Neural cell (in vitro differentiated cells): Measurements from ENCODE around the gene KCTD19. TPM values are rescaled to one million over a fixed set of nuclear protein-coding genes. Genes with fewer than 3 reads are reported as not detected.

Experiments used
- H2AFZ ChIP-seq: fragments of 200-600, 300-800 bp; sonication (generic), shearing (Covaris generic); 2 replicates; pipeline ENCODE4 v1.6.0; 2014; ENCODE audit warnings: low read depth, mild to moderate bottlenecking, antibody characterized with exemption, low read length, moderate library complexity
- H3F3A ChIP-seq: fragments of 200-600 bp; shearing (Covaris generic); 2 replicates; pipeline ENCODE4 v1.6.1; 2016; ENCODE audit warnings: mild to moderate bottlenecking, moderate library complexity, mixed read lengths, antibody characterized with exemption, low read length; ENCODE audit not compliant: insufficient read depth, poor library complexity, severe bottlenecking
- H3K27ac ChIP-seq: fragments of 200-600, 300-800 bp; sonication (generic), shearing (Covaris generic); 2 replicates; pipeline ENCODE4 v1.5.1; 2014; ENCODE audit warnings: mild to moderate bottlenecking, low read length, moderate library complexity
- H3K27me3 ChIP-seq: fragments of 300-800, 200-600 bp; sonication (generic), shearing (Covaris generic); 2 replicates; pipeline ENCODE4 v1.6.0; 2014; ENCODE audit warnings: mild to moderate bottlenecking, low read depth, low read length, moderate library complexity; ENCODE audit not compliant: insufficient read depth
- H3K36me3 ChIP-seq: fragments of 300-800, 200-600 bp; sonication (generic), shearing (Covaris generic); 2 replicates; pipeline ENCODE4 v1.5.1; 2014; ENCODE audit warnings: mild to moderate bottlenecking, antibody characterized with exemption, low read length, moderate library complexity; ENCODE audit not compliant: insufficient read depth
- H3K4me2 ChIP-seq: fragments of 300-800, 200-600 bp; sonication (generic), shearing (Covaris generic); 2 replicates; pipeline ENCODE4 v1.6.0; 2014; ENCODE audit warnings: mild to moderate bottlenecking, low read length
- H3K4me3 ChIP-seq: fragments of 300-800, 200-600 bp; sonication (generic), shearing (Covaris generic); 2 replicates; pipeline ENCODE4 v1.5.1; 2014; ENCODE audit warnings: mild to moderate bottlenecking, low read length, moderate library complexity
- H3K79me2 ChIP-seq: fragments of 200-600 bp; shearing (Covaris generic); replicated peaks from 2 replicates; pipeline ENCODE4 v1.6.0; 2014; ENCODE audit warnings: mild to moderate bottlenecking, low read length, moderate library complexity; ENCODE audit not compliant: insufficient read depth
- H3K9ac ChIP-seq: fragments of 300-800, 200-600 bp; sonication (generic), shearing (Covaris generic); 2 replicates; pipeline ENCODE4 v1.6.1; 2016; ENCODE audit warnings: mild to moderate bottlenecking, low read length, mixed read lengths
- H3K9me2 ChIP-seq: fragments of 200-600 bp; shearing (Covaris generic); 2 replicates; pipeline ENCODE4 v1.6.1; 2016; ENCODE audit warnings: mild to moderate bottlenecking, low read length, mixed read lengths; ENCODE audit not compliant: insufficient read depth
- H3K9me3 ChIP-seq: fragments of 200-600, 300-800 bp; sonication (generic), shearing (Covaris generic); 2 replicates; pipeline ENCODE4 v1.6.1; 2016; ENCODE audit warnings: mild to moderate bottlenecking, mixed run types, low read length, moderate library complexity, mixed read lengths
- H4K20me1 ChIP-seq: fragments of 200-600 bp; shearing (Covaris generic); 2 replicates; pipeline ENCODE4 v1.6.1; 2016; ENCODE audit warnings: mild to moderate bottlenecking, mixed run types; ENCODE audit not compliant: insufficient read depth
- EP300 ChIP-seq: fragments of 450-650 bp; conservative IDR thresholded peaks from 2 replicates; pipeline ENCODE4 v1.6.1; 2014; ENCODE audit warnings: antibody characterized with exemption, mild to moderate bottlenecking, moderate library complexity; ENCODE audit not compliant: poor library complexity, severe bottlenecking
- EZH2 ChIP-seq: fragments of 200-600, 300-800 bp; shearing (Covaris generic), sonication (generic); IDR thresholded peaks from 2 replicates; pipeline ENCODE4 v1.6.1; 2014; ENCODE audit warnings: antibody characterized with exemption, low read length, borderline replicate concordance, mild to moderate bottlenecking; ENCODE audit not compliant: insufficient read depth, poor library complexity, severe bottlenecking
- MXI1 ChIP-seq: fragments of 450-650 bp; conservative IDR thresholded peaks from 2 replicates; pipeline ENCODE4 v1.6.1; 2014; ENCODE audit warnings: antibody characterized with exemption, mild to moderate bottlenecking; ENCODE audit not compliant: poor library complexity, severe bottlenecking
- POLR2AphosphoS5 ChIP-seq: IDR thresholded peaks from 2 replicates; pipeline ENCODE4 v1.6.1; 2012
- RAD21 ChIP-seq: fragments of 450-650 bp; conservative IDR thresholded peaks from 2 replicates; pipeline ENCODE4 v1.6.1; 2014; ENCODE audit warnings: antibody characterized with exemption, mild to moderate bottlenecking, moderate library complexity
- SMC3 ChIP-seq: fragments of 450-650 bp; conservative IDR thresholded peaks from 2 replicates; pipeline ENCODE4 v1.6.1; 2014; ENCODE audit warnings: antibody characterized with exemption, mild to moderate bottlenecking, moderate library complexity; ENCODE audit not compliant: poor library complexity
- TAF1 ChIP-seq: IDR thresholded peaks from 2 replicates; pipeline ENCODE4 v1.6.1; 2012; ENCODE audit warnings: low read depth
- polyA plus RNA-seq: library from polyadenylated mRNA; depleted of rRNA; stranded (reverse); fragments of >200 nt; gene quantifications from 2 replicates; pipeline ENCODE4 v1.2.3, GENCODE V29; 2014
- TF ChIP-seq, protein P1 (sequence below): fragments of 450-650 bp; IDR thresholded peaks from 2 replicates; pipeline ENCODE4 v1.5.1; 2014; ENCODE audit warnings: antibody characterized with exemption, mild to moderate bottlenecking, moderate library complexity; ENCODE audit not compliant: poor library complexity, severe bottlenecking
- TF ChIP-seq, protein P2 (sequence below): IDR thresholded peaks from 2 replicates; pipeline ENCODE4 v1.6.1; 2012; ENCODE audit warnings: borderline replicate concordance

The KCTD19 gene
- polyA plus RNA-seq, 1 donor from 2014 or later = 0.45 TPM

DNA sequence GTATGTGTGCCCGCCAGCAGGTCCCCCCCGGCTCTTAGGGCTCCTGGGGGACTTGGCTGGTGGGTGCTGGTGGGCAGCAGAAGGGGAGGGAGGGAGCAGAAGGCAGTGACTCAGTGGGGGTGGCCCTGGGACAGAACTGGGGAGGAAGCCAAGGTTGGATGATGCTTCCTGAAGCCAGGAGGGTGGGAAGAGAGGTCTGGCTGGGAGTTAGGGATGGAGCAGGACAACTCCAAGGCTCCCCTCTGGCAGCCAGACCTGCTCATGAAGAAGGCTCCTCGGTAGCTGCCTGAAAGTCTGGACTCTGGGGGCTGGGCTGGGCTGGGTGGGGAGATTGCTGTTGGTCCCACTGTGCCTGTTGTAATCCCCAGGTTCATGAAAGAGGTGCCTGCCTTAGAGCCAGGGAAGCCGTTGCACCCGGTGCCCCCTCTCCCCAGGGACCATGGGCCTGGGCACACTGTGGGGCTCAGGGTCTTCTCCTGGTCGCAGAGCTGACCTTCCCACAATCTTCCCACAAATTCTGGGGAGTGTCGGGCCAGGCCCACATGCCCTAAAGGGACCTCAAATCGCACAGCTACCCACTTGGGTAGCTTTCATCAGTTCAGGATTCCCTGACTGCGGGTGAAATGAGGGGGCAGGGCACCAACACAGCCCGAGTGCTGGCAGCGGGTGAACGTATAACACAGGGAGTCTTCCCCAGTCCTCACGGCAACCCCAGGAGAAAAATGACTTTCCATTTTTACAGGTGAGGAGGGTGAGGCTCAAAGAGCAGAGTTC is 48.4 kb downstream of the KCTD19 start:
- H3K9me2 ChIP-seq = no peaks in the 10 kb centered on the region
- H3K9ac ChIP-seq = no peak overlapping the region
- H2AFZ ChIP-seq = no peak overlapping the region

DNA sequence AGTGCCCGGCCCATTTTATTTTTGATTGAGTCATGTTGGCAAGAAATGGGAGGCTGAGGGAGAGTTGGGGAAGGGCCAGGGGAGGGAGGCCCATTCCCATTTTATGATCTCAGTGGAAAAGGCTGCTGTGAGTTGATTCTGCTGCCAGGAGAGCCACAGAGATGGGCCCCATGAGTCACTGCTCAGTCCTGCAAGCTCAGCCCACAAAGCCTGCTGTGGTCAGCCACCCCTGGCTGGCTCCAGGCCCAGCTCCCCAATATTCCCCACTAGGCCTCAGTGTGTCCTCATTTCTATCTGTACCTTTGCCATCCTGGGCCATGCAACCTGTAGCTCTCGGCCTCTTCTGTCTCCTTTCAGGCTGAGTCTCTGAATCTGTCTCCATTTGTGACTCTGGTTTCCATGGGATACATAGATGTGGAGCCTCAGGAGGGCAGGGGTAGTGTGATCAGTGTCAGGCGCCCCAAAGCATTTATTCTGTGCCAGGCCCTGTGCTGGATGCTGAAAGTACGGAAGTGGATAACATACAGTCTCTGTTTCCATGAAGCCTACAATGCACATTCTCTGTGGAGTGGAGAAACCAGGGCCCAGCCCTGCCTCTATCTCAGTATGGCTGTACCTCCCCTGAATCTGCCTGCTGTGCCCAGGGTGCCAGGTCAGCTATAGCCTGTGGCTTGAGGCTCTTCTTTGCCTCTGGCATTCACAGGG is 49.1 kb downstream of the KCTD19 start:
- H3K4me3 ChIP-seq = no peak overlapping the region
- peaks cover 6% of the 10 kb centered on the region for H3K27me3 ChIP-seq
- H3K9me2 ChIP-seq = no peaks in the 10 kb centered on the region
- no peaks in the 10 kb centered on the region for H3K36me3 ChIP-seq
- no peaks in the 10 kb centered on the region for H3K79me2 ChIP-seq
- H4K20me1 ChIP-seq = no peaks in the 10 kb centered on the region
- no peaks in the 10 kb centered on the region for H3K9me3 ChIP-seq
- H3K4me2 ChIP-seq = no peak overlapping the region
- H3K9ac ChIP-seq = no peak overlapping the region
- no peak overlapping the region for H2AFZ ChIP-seq
- H3F3A ChIP-seq = no peaks in the 10 kb centered on the region
- H3K27ac ChIP-seq = no peak overlapping the region
- TF ChIP-seq RAD21 = no peak
- TF ChIP-seq POLR2AphosphoS5 = no peak
- no peak for TF ChIP-seq SMC3
- no peak for TF ChIP-seq EP300
- TF ChIP-seq, protein P1, sequence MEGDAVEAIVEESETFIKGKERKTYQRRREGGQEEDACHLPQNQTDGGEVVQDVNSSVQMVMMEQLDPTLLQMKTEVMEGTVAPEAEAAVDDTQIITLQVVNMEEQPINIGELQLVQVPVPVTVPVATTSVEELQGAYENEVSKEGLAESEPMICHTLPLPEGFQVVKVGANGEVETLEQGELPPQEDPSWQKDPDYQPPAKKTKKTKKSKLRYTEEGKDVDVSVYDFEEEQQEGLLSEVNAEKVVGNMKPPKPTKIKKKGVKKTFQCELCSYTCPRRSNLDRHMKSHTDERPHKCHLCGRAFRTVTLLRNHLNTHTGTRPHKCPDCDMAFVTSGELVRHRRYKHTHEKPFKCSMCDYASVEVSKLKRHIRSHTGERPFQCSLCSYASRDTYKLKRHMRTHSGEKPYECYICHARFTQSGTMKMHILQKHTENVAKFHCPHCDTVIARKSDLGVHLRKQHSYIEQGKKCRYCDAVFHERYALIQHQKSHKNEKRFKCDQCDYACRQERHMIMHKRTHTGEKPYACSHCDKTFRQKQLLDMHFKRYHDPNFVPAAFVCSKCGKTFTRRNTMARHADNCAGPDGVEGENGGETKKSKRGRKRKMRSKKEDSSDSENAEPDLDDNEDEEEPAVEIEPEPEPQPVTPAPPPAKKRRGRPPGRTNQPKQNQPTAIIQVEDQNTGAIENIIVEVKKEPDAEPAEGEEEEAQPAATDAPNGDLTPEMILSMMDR = no peak
- no peak for TF ChIP-seq TAF1
- TF ChIP-seq MXI1 = no peak
- TF ChIP-seq, protein P2, sequence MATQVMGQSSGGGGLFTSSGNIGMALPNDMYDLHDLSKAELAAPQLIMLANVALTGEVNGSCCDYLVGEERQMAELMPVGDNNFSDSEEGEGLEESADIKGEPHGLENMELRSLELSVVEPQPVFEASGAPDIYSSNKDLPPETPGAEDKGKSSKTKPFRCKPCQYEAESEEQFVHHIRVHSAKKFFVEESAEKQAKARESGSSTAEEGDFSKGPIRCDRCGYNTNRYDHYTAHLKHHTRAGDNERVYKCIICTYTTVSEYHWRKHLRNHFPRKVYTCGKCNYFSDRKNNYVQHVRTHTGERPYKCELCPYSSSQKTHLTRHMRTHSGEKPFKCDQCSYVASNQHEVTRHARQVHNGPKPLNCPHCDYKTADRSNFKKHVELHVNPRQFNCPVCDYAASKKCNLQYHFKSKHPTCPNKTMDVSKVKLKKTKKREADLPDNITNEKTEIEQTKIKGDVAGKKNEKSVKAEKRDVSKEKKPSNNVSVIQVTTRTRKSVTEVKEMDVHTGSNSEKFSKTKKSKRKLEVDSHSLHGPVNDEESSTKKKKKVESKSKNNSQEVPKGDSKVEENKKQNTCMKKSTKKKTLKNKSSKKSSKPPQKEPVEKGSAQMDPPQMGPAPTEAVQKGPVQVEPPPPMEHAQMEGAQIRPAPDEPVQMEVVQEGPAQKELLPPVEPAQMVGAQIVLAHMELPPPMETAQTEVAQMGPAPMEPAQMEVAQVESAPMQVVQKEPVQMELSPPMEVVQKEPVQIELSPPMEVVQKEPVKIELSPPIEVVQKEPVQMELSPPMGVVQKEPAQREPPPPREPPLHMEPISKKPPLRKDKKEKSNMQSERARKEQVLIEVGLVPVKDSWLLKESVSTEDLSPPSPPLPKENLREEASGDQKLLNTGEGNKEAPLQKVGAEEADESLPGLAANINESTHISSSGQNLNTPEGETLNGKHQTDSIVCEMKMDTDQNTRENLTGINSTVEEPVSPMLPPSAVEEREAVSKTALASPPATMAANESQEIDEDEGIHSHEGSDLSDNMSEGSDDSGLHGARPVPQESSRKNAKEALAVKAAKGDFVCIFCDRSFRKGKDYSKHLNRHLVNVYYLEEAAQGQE = no peak

More for the DNA sequence above, 48.4 kb downstream of the KCTD19 start:
- no peaks in the 10 kb centered on the region for H4K20me1 ChIP-seq
- no peaks in the 10 kb centered on the region for H3K36me3 ChIP-seq
- no peaks in the 10 kb centered on the region for H3K9me3 ChIP-seq
- H3K79me2 ChIP-seq = no peaks in the 10 kb centered on the region
- TF ChIP-seq EP300 (no peak), SMC3 (no peak), RAD21 (no peak), TAF1 (no peak), POLR2AphosphoS5 (no peak), EZH2 (no peak), MXI1 (no peak)
- TF ChIP-seq, protein P1 = no peak
- TF ChIP-seq, protein P2 = no peak
- H3K4me3 ChIP-seq = no peak overlapping the region
- no peak overlapping the region for H3K27ac ChIP-seq
- H3K27me3 ChIP-seq = peaks cover 6% of the 10 kb centered on the region
- H3K4me2 ChIP-seq = no peak overlapping the region
- no peaks in the 10 kb centered on the region for H3F3A ChIP-seq
